Tibial nerve (tissue), 4 donors: ENCODE data around the gene TMEM219.

Experiments used
- CTCF ChIP-seq, 5 experiments: fragments of 200-600 bp in 3 of 5; fragments of 450-650 bp in 2 of 5; sonication (generic) in 3 of 5; IDR thresholded peaks; one replicate each; pipeline ENCODE4 v1.5.1; 2016 to 2019; ENCODE audit warnings: antibody characterized with exemption in 5 of 5, mild to moderate bottlenecking in 3 of 5, moderate library complexity in 2 of 5
- EP300 ChIP-seq, 2 donors: sonication (generic); formaldehyde crosslinking; IDR thresholded peaks; one replicate each; pipeline ENCODE4 v1.6.1; 2017; ENCODE audit warnings: antibody characterized with exemption in 2 of 2, mild to moderate bottlenecking in 1 of 2
- POLR2A ChIP-seq, 2 donors: fragments of 450-650 bp; IDR thresholded peaks; one replicate each; pipeline ENCODE4 v1.6.1; 2017; ENCODE audit warnings: antibody characterized with exemption in 2 of 2, mild to moderate bottlenecking in 2 of 2, moderate library complexity in 2 of 2

- TF ChIP-seq CTCF (IDR thresholded peaks at IDR 0.05), result no peak
- TF ChIP-seq POLR2A (IDR thresholded peaks at IDR 0.05), result no peak
- TF ChIP-seq EP300 (IDR thresholded peaks at IDR 0.05), result no peak
Measured at GRCh38 chr16:29989111-29989858, 27.4 kb downstream of the TMEM219 start.
